Neural crest cell (in vitro differentiated cells): ENCODE data around the gene ZSCAN30. TPM values are rescaled to one million over a fixed set of nuclear protein-coding genes. Genes with fewer than 3 reads are reported as not detected.

Experiments used
- DNase-seq: peaks from one replicate; pipeline ENCODE4 v3.0.0; 2021; ENCODE audit warnings: low read depth, mixed read lengths, low spot score
- H3K27ac Mint-ChIP-seq: one replicate; pipeline ENCODE4 v1.8.0; 2021; ENCODE audit warnings: mild to moderate bottlenecking, mixed read lengths; ENCODE audit not compliant: unreplicated experiment
- H3K27me3 Mint-ChIP-seq: 2 replicates; pipeline ENCODE4 v1.8.0; 2021; ENCODE audit warnings: low read depth, mild to moderate bottlenecking, mixed read lengths
- H3K36me3 Mint-ChIP-seq: 2 replicates; pipeline ENCODE4 v1.8.0; 2021; ENCODE audit warnings: low read depth, mild to moderate bottlenecking, mixed read lengths
- H3K4me1 Mint-ChIP-seq: 2 replicates; pipeline ENCODE4 v1.8.0; 2021; ENCODE audit warnings: mixed read lengths
- H3K4me3 Mint-ChIP-seq: one replicate; pipeline ENCODE4 v1.8.0; 2021; ENCODE audit warnings: mild to moderate bottlenecking, mixed read lengths
- H3K9me3 Mint-ChIP-seq: 2 replicates; pipeline ENCODE4 v1.8.0; 2021; ENCODE audit warnings: mixed read lengths
- CTCF ChIP-seq: fragments of 200-600 bp; sonication (generic); conservative IDR thresholded peaks from 2 replicates; pipeline ENCODE4 v1.5.0; 2021; ENCODE audit warnings: antibody characterized with exemption, mild to moderate bottlenecking
- total RNA-seq: library from RNA; stranded (reverse); gene quantifications from 2 replicates; pipeline ENCODE4 v1.2.1, GENCODE V29; 2021

Gene ZSCAN30
- total RNA-seq, 1 donor from 2014 or later, result 14.6 TPM

- Mint-ChIP-seq H3K36me3 (peaks cover 70% of the 10 kb centered on the region), H3K9me3 (peaks cover 33% of the 10 kb centered on the region), H3K27me3 (no peaks in the 10 kb centered on the region), H3K4me3 (no peak overlapping the region), H3K27ac (no peak overlapping the region), H3K4me1 (no peaks in the 10 kb centered on the region)
- no peak for TF ChIP-seq CTCF
- no peak for DNase-seq
These were observed 37.6 kb downstream of the ZSCAN30 start for GRCh38 chr18:35252466-35252865.

- no peak for TF ChIP-seq CTCF
- Mint-ChIP-seq H3K4me3 (no peak overlapping the region), H3K9me3 (peaks cover 29% of the 10 kb centered on the region), H3K4me1 (no peaks in the 10 kb centered on the region), H3K27ac (no peak overlapping the region), H3K27me3 (no peaks in the 10 kb centered on the region), H3K36me3 (peaks cover 86% of the 10 kb centered on the region)
- no peak for DNase-seq
These were observed 41.6 kb downstream of the ZSCAN30 start for GRCh38 chr18:35248429-35248828.

GRCh38 chr18:35247412-35248249, 42.4 kb downstream of the ZSCAN30 start:
- H3K9me3 Mint-ChIP-seq, result peaks cover 24% of the 10 kb centered on the region
- peaks cover 2% of the 10 kb centered on the region for H3K4me1 Mint-ChIP-seq
- no peak for TF ChIP-seq CTCF
- DNase-seq, result no peak
- peaks cover 84% of the 10 kb centered on the region for H3K36me3 Mint-ChIP-seq
- no peak overlapping the region for H3K27ac Mint-ChIP-seq
- H3K4me3 Mint-ChIP-seq, result no peak overlapping the region
- no peaks in the 10 kb centered on the region for H3K27me3 Mint-ChIP-seq

- Mint-ChIP-seq H3K9me3 (peaks cover 18% of the 10 kb centered on the region), H3K27ac (no peak overlapping the region), H3K36me3 (peaks cover 80% of the 10 kb centered on the region), H3K27me3 (no peaks in the 10 kb centered on the region), H3K4me1 (peaks cover 4% of the 10 kb centered on the region), H3K4me3 (peak overlapping the region; percentile 52)
- no peak for TF ChIP-seq CTCF
- no peak for DNase-seq
These were observed 43.2 kb downstream of the ZSCAN30 start for GRCh38 chr18:35246831-35247230.

GRCh38 chr18:35245719-35246317, 44.2 kb downstream of the ZSCAN30 start:
- peaks cover 16% of the 10 kb centered on the region for H3K9me3 Mint-ChIP-seq
- no peak overlapping the region for H3K27ac Mint-ChIP-seq
- no peaks in the 10 kb centered on the region for H3K27me3 Mint-ChIP-seq
- DNase-seq, result no peak
- TF ChIP-seq CTCF, result no peak
- peaks cover 4% of the 10 kb centered on the region for H3K4me1 Mint-ChIP-seq
- peaks cover 70% of the 10 kb centered on the region for H3K36me3 Mint-ChIP-seq
- H3K4me3 Mint-ChIP-seq, result no peak overlapping the region
